Uterus (tissue), 4 donors: Measurements from ENCODE around the gene DNAI7. TPM values are rescaled to one million over a fixed set of nuclear protein-coding genes. Genes with fewer than 3 reads are reported as not detected.

Source experiments
- DNase-seq, 2 donors: peaks; one replicate each; pipeline ENCODE4 v3.0.0-alpha.2; 2019 to 2020
- H3K27ac ChIP-seq, 2 donors: fragments of 200-600 bp; sonication (generic); 1 replicate in 1 of 2; 2 replicates in 1 of 2; pipeline ENCODE4 v1.5.1; 2016 to 2018
- H3K27me3 ChIP-seq, 2 donors: fragments of 200-600 bp; sonication (generic); one replicate each; pipeline ENCODE4 v1.5.1; 2018 to 2019; ENCODE audit warnings: control low read depth in 1 of 2
- H3K36me3 ChIP-seq, 2 donors: fragments of 200-600 bp; sonication (generic); one replicate each; pipeline ENCODE4 v1.5.1; 2019; ENCODE audit warnings: control low read depth in 1 of 2
- H3K4me1 ChIP-seq, 2 donors: fragments of 200-600 bp; sonication (generic); one replicate each; pipeline ENCODE4 v1.5.1; 2018 to 2019; ENCODE audit warnings: control low read depth in 1 of 2
- H3K4me3 ChIP-seq, 2 donors: fragments of 200-600 bp; sonication (generic); 1 replicate in 1 of 2; 2 replicates in 1 of 2; pipeline ENCODE4 v1.5.1; 2018 to 2019; ENCODE audit warnings: mild to moderate bottlenecking in 1 of 2
- H3K9me3 ChIP-seq, 2 donors: fragments of 200-600 bp; sonication (generic); one replicate each; pipeline ENCODE4 v1.5.1; 2019; ENCODE audit warnings: control low read depth in 1 of 2
- POLR2A ChIP-seq, 2 donors: fragments of 450-650 bp; IDR thresholded peaks; one replicate each; pipeline ENCODE4 v1.6.1; 2016; ENCODE audit warnings: antibody characterized with exemption in 2 of 2, mild to moderate bottlenecking in 1 of 2, moderate library complexity in 1 of 2
- intact Hi-C: fragments of 100-400 bp; cut with DNase I; formaldehyde crosslinking; loops from one replicate; pipeline ENCODE4 v1.15.1; 2023; ENCODE audit warnings: low total_unique reads
- total RNA-seq, 4 donors: library from RNA; depleted of rRNA in 3 of 4; stranded (reverse); fragments of >200 nt in 3 of 4; gene quantifications; one replicate each; pipeline versions ENCODE4 v1.1.0 to v1.2.4, GENCODE V29; 2014 to 2023
- TF ChIP-seq, protein P1 (sequence below), 4 experiments: fragments of 200-600 bp in 2 of 4; fragments of 450-650 bp in 2 of 4; sonication (generic) in 2 of 4; IDR thresholded peaks; one replicate each; pipeline ENCODE4 v1.5.1; 2016 to 2019; ENCODE audit warnings: antibody characterized with exemption in 4 of 4, mild to moderate bottlenecking in 2 of 4, moderate library complexity in 1 of 4
- donor health status: DM: yes; HTN: yes; CAD: no.

The DNAI7 gene
- total RNA-seq, 4 donors from 2014 or later: 0.77 to 5.2 (median 4.8) TPM; not detected in 1

DNA sequence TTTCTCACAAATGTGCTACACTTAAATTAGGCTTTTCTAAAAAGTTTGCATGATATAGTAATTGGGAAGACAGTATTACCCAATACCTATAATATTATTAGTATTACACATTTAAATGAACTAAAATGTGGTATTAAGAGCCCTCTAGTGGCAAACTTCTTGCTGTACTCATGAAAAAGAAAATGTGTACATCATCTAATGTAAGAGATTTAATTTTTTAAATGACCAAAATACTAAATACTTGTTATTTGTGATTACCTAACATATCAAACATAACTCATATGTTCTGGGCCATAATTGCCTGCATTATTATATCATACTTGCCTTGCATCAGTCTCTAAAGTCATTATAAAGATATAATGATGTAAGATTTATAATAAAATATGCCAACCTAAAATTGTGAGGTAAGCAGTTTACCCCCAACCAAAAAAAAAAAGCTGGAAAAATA, 64.2 kb downstream of the DNAI7 start:
- DNase-seq: no peak
- Histone ChIP-seq H3K4me1 (no peaks in the 10 kb centered on the region), H3K27me3 (no peaks in the 10 kb centered on the region), H3K9me3 (no peaks in the 10 kb centered on the region), H3K27ac (no peak overlapping the region), H3K36me3 (no peaks in the 10 kb centered on the region), H3K4me3 (no peak overlapping the region)
- intact Hi-C loops: no loop called here
- TF ChIP-seq, protein P1, sequence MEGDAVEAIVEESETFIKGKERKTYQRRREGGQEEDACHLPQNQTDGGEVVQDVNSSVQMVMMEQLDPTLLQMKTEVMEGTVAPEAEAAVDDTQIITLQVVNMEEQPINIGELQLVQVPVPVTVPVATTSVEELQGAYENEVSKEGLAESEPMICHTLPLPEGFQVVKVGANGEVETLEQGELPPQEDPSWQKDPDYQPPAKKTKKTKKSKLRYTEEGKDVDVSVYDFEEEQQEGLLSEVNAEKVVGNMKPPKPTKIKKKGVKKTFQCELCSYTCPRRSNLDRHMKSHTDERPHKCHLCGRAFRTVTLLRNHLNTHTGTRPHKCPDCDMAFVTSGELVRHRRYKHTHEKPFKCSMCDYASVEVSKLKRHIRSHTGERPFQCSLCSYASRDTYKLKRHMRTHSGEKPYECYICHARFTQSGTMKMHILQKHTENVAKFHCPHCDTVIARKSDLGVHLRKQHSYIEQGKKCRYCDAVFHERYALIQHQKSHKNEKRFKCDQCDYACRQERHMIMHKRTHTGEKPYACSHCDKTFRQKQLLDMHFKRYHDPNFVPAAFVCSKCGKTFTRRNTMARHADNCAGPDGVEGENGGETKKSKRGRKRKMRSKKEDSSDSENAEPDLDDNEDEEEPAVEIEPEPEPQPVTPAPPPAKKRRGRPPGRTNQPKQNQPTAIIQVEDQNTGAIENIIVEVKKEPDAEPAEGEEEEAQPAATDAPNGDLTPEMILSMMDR (IDR thresholded peaks at IDR 0.05): peak; percentile 43 to 64 (median 43)
- no peak for TF ChIP-seq POLR2A (IDR thresholded peaks at IDR 0.05)

DNA sequence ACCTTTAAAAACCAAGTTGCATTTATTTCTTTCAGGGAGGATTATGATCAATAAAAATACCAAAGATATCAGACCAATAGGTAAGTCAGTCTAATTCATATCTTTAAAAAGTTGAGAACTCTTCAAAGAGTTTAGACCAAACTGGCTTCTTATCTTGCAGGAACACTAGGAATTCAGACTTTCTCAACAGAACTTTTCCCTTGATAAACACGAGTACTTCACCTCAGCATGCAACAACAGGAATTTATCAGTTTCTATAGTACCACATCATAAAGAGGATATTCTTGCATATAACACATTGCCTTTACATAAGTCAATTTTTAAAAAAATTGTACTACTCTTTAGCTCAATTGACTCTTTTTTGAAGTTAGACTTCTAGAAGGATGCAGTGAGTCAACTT, 68.2 kb downstream of the DNAI7 start:
- Histone ChIP-seq H3K4me1 (no peaks in the 10 kb centered on the region), H3K27me3 (no peaks in the 10 kb centered on the region), H3K4me3 (no peak overlapping the region), H3K36me3 (no peaks in the 10 kb centered on the region), H3K9me3 (no peaks in the 10 kb centered on the region), H3K27ac (no peak overlapping the region)
- DNase-seq: no peak
- TF ChIP-seq, protein P1 (IDR thresholded peaks at IDR 0.05): no peak
- TF ChIP-seq POLR2A (IDR thresholded peaks at IDR 0.05): no peak
- intact Hi-C loops: no loop called here

- intact Hi-C loops: no loop called here
- TF ChIP-seq, protein P1 (IDR thresholded peaks at IDR 0.05): no peak
- TF ChIP-seq POLR2A (IDR thresholded peaks at IDR 0.05): no peak
- no peak for DNase-seq
These were observed 68.9 kb downstream of the DNAI7 start for GRCh38 chr12:25126101-25126500.

GRCh38 chr12:25124493-25124892, 70.5 kb downstream of the DNAI7 start:
- Histone ChIP-seq H3K27ac (no peak overlapping the region), H3K4me3 (no peak overlapping the region), H3K27me3 (no peaks in the 10 kb centered on the region), H3K4me1 (no peaks in the 10 kb centered on the region), H3K36me3 (no peaks in the 10 kb centered on the region), H3K9me3 (no peaks in the 10 kb centered on the region)
- no peak for DNase-seq
- no peak for TF ChIP-seq POLR2A (IDR thresholded peaks at IDR 0.05)
- TF ChIP-seq, protein P1 (IDR thresholded peaks at IDR 0.05): no peak
- intact Hi-C loops: no loop called here

More at GRCh38 chr12:25126101-25126500, 68.9 kb downstream of the DNAI7 start:
- Histone ChIP-seq H3K27me3 (no peaks in the 10 kb centered on the region), H3K4me1 (no peaks in the 10 kb centered on the region), H3K4me3 (no peak overlapping the region), H3K36me3 (no peaks in the 10 kb centered on the region), H3K27ac (no peak overlapping the region), H3K9me3 (no peaks in the 10 kb centered on the region)

DNA sequence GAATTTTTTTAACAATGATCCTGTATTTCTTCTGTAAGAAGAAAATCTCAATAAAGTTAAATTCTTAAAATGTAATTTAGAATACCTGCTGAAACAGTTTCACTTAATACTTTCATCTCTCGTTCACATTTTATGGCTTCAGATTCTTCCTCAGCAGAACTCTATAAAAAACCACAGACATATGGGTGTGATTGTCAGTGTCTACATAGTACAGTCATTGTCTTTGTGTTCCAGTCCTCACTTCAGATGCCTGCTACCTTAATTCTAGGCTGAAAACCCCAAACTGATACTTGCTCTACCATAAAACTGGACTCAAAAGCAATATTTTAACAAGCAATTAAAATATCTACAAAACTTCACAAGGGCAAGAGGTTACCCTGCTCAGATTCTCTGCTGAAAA, 71.8 kb downstream of the DNAI7 start:
- Histone ChIP-seq H3K9me3 (no peaks in the 10 kb centered on the region), H3K27me3 (no peaks in the 10 kb centered on the region), H3K4me1 (no peaks in the 10 kb centered on the region), H3K4me3 (no peak overlapping the region), H3K36me3 (no peaks in the 10 kb centered on the region), H3K27ac (no peak overlapping the region)
- intact Hi-C loops: no loop called here
- DNase-seq: no peak
- TF ChIP-seq, protein P1 (IDR thresholded peaks at IDR 0.05): no peak
- TF ChIP-seq POLR2A (IDR thresholded peaks at IDR 0.05): no peak
